GM21786 (cell line): ENCODE measurements around the gene BCL2L12.
"Not testable (repeated sequence)": the region's sequence is repeated elsewhere in the genome, so short reads cannot be mapped to it uniquely, and the experiment has no call there.

Source experiments
- ATAC-seq: cut with Tn5 transposase; IDR thresholded peaks from one replicate; pipeline ENCODE4 v1.9.1; 2021; ENCODE audit not compliant: unreplicated experiment

The BCL2L12 gene

GRCh38 chr19:49665351-49666119 lies at the start of gene BCL2L12, which contains the start of gene IRF3:
TSS of gene BCL2L12 (plus strand) at chr19:49665933. CDS start at chr19:49666693, 760 bp downstream.
TSS of gene IRF3 (minus strand) at chr19:49665857. CDS start at chr19:49664838, 1,019 bp downstream.
- ATAC-seq: peak; percentile 87

- no peak for ATAC-seq
Observed at GRCh38 chr19:49616532-49616931, 49.2 kb upstream of the BCL2L12 start.

GRCh38 chr19:49616945-49617344 lies 48.8 kb upstream of the BCL2L12 start:
- no peak for ATAC-seq

GRCh38 chr19:49617860-49618259 lies 47.9 kb upstream of the BCL2L12 start:
- not testable (repeated sequence) for ATAC-seq

- ATAC-seq: no peak
Observed at GRCh38 chr19:49624967-49625910, 40.5 kb upstream of the BCL2L12 start.

- ATAC-seq: no peak
Observed at GRCh38 chr19:49626226-49626625, 39.5 kb upstream of the BCL2L12 start.

GRCh38 chr19:49629659-49630058 lies 36.1 kb upstream of the BCL2L12 start:
- ATAC-seq: no peak

- ATAC-seq: no peak
Observed at GRCh38 chr19:49631014-49631588, 34.6 kb upstream of the BCL2L12 start.

- no peak for ATAC-seq
Observed at GRCh38 chr19:49631610-49632192, 34.0 kb upstream of the BCL2L12 start.

- ATAC-seq: no peak
Observed at GRCh38 chr19:49632576-49632975, 33.2 kb upstream of the BCL2L12 start.

GRCh38 chr19:49633273-49633672 lies 32.5 kb upstream of the BCL2L12 start:
- ATAC-seq: not testable (repeated sequence)

GRCh38 chr19:49635530-49636232 lies 30.1 kb upstream of the BCL2L12 start:
- no peak for ATAC-seq

GRCh38 chr19:49636233-49636932 lies 29.4 kb upstream of the BCL2L12 start:
- ATAC-seq: no peak

- no peak for ATAC-seq
Observed at GRCh38 chr19:49637821-49638738, 27.7 kb upstream of the BCL2L12 start.

GRCh38 chr19:49639401-49640112 lies 26.2 kb upstream of the BCL2L12 start:
- no peak for ATAC-seq

GRCh38 chr19:49640113-49640898 lies 25.4 kb upstream of the BCL2L12 start, which contains the start of gene RRAS:
TSS of gene RRAS (minus strand) at chr19:49640143. CDS start at chr19:49640098, 45 bp downstream.
- peak; percentile 59 for ATAC-seq
